ENCODE measurements around the gene MIS18A.

MIS18A gene

DNA sequence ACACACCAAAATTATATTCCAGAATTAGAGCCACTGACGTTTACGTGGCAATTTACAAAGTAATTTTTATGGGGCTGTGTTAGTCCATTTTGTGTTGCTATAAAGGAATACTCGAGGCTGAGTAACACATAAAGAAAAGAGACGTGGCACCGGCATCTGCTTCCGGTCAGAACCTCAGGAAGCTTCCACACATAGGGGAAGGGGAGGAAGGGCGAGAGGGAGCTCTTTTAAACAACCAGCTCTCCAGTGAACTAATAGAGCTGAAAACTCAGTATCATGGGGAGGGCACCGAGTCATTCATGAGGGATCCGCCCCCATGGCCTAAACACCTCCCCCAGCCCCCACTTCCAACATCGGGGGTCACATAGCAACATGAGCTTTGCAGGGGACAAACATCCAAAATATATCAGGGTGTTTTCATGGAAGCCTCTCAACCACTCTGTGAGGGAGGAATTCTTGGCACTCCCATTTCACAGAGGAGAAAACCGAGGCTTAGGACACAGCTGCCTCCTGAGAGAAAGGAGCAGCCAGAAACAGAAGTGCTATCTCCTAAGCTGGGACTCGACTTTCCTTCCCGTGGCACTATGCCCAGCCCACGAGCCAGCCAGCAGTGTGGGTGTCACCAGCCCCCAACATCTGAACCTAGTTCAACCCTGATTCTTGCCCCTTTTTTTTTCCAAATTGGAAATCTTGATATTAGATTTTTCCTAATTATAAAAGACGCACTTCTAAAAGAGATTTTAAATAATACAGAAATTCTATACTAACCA is 29.2 kb downstream of the MIS18A start:
- no peak for DNase-seq

GRCh38 chr21:32248571-32249461 is 30.0 kb downstream of the MIS18A start:
- peak; percentile 60 for DNase-seq

GRCh38 chr21:32246571-32247140 is 32.2 kb downstream of the MIS18A start:
- DNase-seq = no peak

- no peak for DNase-seq
Observed at GRCh38 chr21:32245971-32246370, 32.9 kb downstream of the MIS18A start.

DNA sequence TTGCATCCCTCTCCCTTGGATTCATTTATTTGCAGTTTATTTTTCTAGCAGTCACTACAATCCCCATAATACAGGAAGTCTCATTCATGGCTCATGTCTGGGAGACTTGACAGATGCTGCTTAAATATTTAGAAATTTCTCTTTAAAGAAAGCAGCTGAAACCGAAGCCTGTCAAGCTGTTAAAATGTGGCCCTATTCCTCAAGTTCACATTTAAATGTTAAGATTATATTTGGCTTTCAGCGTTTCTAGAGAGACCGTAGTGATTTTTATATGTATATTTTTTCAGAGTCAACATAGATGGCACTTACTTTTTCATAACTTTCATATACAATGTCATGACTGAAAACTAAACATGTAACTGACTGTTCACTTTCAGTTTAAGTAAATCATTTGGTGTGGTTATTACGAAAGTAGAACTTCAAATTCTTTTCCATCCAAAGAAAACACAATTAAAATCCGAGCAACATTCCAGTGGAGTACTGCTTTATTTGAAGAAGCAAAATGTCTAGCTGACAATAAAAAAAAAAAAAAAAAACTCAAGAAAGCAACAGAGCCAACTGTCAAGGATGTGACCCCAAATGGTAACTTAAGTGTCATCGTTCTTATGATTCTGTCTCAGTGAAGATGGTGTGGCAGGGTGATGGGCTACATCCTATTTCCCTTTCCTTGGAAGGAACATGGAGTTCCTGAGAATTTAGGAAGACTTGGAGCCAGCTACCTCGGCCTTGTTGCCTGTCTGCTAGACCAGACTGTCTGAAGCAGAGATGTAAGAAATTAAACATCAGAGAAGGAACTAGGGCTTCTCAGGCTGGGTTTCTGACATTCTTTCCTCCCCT is 37.8 kb downstream of the MIS18A start:
- no peak for DNase-seq

- no peak for DNase-seq
Observed at GRCh38 chr21:32239551-32239950, 39.3 kb downstream of the MIS18A start.

DNA sequence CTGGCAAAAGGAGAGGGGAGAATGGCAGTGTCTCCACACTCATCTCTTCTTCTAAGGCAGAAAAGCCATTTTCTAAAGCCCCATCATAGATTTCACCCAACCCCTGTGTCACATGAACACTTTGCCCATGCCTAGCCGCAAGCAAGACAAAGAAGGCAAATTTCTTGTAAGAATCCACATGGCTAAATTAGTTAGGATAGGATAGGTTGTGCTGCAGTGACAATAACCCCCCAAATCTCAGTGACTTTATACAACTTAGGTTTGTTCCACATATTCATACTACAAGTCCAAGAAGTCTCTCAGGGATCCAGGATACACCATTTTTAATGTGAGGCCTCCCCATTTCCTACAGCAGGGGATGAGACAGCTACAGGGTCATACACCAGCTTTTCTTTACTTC is 40.8 kb downstream of the MIS18A start:
- no peak for DNase-seq

GRCh38 chr21:32237021-32237420 is 41.8 kb downstream of the MIS18A start:
- no peak for DNase-seq

DNA sequence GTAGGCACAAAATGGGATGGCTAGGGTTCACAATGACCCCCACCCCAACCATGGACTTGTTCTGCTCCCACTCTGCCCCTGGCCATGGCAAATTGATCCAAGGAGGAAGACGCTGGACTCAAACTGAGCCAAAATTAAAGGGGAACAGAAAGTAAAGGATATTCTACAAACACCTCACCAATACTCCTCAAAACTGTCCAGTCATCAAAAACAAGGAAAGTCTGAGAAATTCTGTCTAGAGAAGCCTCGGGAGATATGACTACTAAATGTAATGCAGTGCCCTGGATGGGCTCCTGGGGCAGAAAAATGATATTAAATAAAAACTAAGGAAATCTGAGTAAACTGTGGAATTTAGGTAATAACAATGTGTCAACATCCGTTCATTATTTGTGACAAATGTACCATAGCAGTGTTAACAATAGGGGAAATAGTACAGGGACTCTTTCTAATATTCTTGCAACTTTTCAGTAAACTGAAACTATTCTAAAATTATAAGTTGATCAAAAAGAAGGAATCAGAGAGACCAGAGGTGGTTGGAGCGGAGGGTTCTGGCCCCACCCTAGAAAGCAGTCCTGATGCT is 45.0 kb downstream of the MIS18A start:
- DNase-seq = no peak

DNA sequence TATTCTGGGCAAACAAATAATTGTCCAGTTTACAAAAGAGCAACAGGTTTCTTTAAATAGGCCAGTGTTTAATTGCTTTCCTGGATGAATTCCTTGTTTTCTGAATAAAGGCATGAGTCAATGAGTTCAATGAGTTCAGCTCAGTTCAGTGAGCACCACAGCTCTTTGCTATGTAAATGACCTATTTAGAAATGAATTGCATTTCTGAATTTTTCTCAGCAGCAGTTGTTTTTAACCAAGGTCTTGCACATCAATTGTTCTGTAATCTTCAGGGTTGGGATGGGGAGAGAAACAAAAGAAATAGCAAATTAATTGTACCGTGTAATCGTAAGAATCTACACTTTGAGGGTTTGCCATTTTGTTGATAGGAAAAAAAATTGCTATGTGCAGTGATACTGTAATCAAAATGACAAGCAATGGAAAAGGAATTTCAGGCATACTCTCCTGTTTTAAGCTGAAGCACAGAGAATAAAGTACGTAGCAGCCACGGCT is 45.7 kb downstream of the MIS18A start:
- no peak for DNase-seq

DNA sequence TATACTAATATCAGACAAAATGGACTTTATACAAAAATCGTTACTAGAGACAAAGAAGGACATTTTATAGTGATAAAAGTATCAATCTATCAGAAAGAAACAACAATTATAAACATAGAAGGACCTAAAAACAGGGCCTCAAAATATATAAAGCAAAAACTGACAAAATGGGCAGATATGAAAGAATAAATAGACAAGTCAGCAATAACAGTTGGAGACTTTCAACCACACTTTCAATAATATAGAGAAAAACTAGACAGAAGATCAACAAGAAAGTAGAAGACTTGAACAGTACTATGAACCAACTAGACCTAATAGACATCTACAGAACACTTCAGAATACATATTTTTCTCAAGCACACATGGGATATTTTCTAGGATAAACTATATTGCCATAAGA is 52.4 kb downstream of the MIS18A start:
- no peak for DNase-seq

Measured in NCI-H1436 (cell line).